Measurements from ENCODE around the gene DRG2. TPM values are rescaled to one million over a fixed set of nuclear protein-coding genes. Genes with fewer than 3 reads are reported as not detected.

The DRG2 gene
- total and polyA plus RNA-seq, 10 of the 15 experiments (the other 5 are each of a cell fraction or from before 2014, with no cell fraction given), result 9.1 to 64.8 (median 45.7) TPM

DNA sequence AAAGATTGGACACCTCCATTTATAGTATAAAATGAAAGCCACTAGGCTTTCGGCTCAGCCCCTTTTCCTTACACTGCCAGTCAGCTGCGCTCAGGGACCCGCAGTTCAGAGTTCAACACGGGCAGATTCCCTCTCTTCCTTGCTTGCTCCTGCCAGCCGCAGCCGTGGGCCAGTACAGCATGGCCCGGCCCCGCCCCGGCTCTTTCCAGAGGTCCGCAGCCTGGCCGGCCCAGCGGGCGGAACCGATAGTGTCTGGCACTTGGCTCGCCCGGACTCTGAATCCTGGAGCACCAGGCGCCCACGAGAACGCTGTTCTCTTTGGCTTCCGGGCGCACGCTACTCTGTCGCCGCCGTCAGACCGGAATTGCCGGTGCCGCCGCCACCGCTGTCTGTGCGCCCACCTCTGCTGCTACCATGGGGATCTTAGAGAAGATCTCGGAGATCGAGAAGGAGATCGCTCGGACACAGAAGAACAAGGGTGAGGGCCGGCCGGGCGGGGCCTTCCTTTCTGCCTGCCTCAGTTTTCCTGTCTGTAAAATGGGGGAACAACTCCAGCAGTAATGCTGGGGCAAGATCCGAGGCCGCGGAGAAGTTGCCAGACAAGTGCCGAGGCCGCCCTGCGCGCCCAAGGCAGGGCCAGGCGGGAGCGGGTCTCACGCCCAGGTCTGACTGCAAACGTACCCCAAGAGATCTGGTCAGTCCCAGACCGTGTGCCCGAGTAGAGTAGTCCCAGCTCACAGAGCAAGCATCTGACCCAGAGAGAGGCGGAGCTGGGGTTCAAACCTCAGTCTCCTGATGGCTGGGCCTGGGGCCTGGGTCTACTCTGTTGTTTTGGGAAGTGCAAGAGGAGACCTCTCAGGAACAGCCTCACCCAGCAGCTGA, at the start of gene DRG2 (continued):
- TF ChIP-seq ZNF24 (IDR thresholded peaks at IDR 0.05) (peak; percentile 82), HDAC6 (IDR thresholded peaks at IDR 0.05; ENCODE audit: unreplicated experiment) (no peak), SIN3A (IDR thresholded peaks at IDR 0.05; ENCODE audit: low read depth, low read length) (peak; percentile 84), SRF (IDR thresholded peaks at IDR 0.05; ENCODE audit: low read depth in 2 of 2, low read length in 2 of 2) (peak in 1 of 2 experiments; percentile 87; a peak in 3 of 4 replicates), MTA2 (IDR thresholded peaks at IDR 0.05; ENCODE audit: low read depth) (peak; percentile 28; the same call in 1 of the 2 replicates), MEF2B (IDR thresholded peaks at IDR 0.05; ENCODE audit: partially characterized antibody, poor library complexity, severe bottlenecking) (peak; percentile 38), CHD1 (IDR thresholded peaks at IDR 0.05; ENCODE audit: low read depth, low read length) (no peak), EGR1 (IDR thresholded peaks at IDR 0.05; ENCODE audit: borderline replicate concordance in 1 of 2, low read depth in 2 of 2, low read length in 2 of 2) (peak; percentile 9 to 82), CREM (IDR thresholded peaks at IDR 0.05; ENCODE audit: low read depth) (peak; percentile 82), NR2C1 (IDR thresholded peaks at IDR 0.05) (peak; percentile 74), DPF2 (IDR thresholded peaks at IDR 0.05) (peak; percentile 68), IRF4 (IDR thresholded peaks at IDR 0.05; ENCODE audit: low read depth, low read length) (peak; percentile 55; the same call in 1 of the 2 replicates), RCOR1 (conservative IDR thresholded peaks at IDR 0.05; ENCODE audit: low read depth, low read length) (no peak; the same call in 1 of the 2 replicates), STAT3 (IDR thresholded peaks at IDR 0.05; ENCODE audit: low read depth, low read length) (no peak), SPI1 (IDR thresholded peaks at IDR 0.05; ENCODE audit: borderline replicate concordance, insufficient read depth, low read depth, low read length) (no peak), RAD51 (IDR thresholded peaks at IDR 0.05) (no peak), GATAD2B (conservative IDR thresholded peaks at IDR 0.05; ENCODE audit: low read depth) (peak; percentile 93)
- TF ChIP-seq, protein P1, sequence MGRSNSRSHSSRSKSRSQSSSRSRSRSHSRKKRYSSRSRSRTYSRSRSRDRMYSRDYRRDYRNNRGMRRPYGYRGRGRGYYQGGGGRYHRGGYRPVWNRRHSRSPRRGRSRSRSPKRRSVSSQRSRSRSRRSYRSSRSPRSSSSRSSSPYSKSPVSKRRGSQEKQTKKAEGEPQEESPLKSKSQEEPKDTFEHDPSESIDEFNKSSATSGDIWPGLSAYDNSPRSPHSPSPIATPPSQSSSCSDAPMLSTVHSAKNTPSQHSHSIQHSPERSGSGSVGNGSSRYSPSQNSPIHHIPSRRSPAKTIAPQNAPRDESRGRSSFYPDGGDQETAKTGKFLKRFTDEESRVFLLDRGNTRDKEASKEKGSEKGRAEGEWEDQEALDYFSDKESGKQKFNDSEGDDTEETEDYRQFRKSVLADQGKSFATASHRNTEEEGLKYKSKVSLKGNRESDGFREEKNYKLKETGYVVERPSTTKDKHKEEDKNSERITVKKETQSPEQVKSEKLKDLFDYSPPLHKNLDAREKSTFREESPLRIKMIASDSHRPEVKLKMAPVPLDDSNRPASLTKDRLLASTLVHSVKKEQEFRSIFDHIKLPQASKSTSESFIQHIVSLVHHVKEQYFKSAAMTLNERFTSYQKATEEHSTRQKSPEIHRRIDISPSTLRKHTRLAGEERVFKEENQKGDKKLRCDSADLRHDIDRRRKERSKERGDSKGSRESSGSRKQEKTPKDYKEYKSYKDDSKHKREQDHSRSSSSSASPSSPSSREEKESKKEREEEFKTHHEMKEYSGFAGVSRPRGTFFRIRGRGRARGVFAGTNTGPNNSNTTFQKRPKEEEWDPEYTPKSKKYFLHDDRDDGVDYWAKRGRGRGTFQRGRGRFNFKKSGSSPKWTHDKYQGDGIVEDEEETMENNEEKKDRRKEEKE (IDR thresholded peaks at IDR 0.05), result no peak
- TF ChIP-seq, protein P2, sequence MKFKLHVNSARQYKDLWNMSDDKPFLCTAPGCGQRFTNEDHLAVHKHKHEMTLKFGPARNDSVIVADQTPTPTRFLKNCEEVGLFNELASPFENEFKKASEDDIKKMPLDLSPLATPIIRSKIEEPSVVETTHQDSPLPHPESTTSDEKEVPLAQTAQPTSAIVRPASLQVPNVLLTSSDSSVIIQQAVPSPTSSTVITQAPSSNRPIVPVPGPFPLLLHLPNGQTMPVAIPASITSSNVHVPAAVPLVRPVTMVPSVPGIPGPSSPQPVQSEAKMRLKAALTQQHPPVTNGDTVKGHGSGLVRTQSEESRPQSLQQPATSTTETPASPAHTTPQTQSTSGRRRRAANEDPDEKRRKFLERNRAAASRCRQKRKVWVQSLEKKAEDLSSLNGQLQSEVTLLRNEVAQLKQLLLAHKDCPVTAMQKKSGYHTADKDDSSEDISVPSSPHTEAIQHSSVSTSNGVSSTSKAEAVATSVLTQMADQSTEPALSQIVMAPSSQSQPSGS (IDR thresholded peaks at IDR 0.05; ENCODE audit: low read length), result no peak
- TF ChIP-seq, protein P3, sequence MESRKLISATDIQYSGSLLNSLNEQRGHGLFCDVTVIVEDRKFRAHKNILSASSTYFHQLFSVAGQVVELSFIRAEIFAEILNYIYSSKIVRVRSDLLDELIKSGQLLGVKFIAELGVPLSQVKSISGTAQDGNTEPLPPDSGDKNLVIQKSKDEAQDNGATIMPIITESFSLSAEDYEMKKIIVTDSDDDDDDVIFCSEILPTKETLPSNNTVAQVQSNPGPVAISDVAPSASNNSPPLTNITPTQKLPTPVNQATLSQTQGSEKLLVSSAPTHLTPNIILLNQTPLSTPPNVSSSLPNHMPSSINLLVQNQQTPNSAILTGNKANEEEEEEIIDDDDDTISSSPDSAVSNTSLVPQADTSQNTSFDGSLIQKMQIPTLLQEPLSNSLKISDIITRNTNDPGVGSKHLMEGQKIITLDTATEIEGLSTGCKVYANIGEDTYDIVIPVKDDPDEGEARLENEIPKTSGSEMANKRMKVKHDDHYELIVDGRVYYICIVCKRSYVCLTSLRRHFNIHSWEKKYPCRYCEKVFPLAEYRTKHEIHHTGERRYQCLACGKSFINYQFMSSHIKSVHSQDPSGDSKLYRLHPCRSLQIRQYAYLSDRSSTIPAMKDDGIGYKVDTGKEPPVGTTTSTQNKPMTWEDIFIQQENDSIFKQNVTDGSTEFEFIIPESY (IDR thresholded peaks at IDR 0.05), result no peak
- TF ChIP-seq, protein P4, sequence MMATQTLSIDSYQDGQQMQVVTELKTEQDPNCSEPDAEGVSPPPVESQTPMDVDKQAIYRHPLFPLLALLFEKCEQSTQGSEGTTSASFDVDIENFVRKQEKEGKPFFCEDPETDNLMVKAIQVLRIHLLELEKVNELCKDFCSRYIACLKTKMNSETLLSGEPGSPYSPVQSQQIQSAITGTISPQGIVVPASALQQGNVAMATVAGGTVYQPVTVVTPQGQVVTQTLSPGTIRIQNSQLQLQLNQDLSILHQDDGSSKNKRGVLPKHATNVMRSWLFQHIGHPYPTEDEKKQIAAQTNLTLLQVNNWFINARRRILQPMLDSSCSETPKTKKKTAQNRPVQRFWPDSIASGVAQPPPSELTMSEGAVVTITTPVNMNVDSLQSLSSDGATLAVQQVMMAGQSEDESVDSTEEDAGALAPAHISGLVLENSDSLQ (IDR thresholded peaks at IDR 0.05), result peak; percentile 45
- TF ChIP-seq, protein P5, sequence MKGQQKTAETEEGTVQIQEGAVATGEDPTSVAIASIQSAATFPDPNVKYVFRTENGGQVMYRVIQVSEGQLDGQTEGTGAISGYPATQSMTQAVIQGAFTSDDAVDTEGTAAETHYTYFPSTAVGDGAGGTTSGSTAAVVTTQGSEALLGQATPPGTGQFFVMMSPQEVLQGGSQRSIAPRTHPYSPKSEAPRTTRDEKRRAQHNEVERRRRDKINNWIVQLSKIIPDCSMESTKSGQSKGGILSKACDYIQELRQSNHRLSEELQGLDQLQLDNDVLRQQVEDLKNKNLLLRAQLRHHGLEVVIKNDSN (IDR thresholded peaks at IDR 0.05; ENCODE audit: borderline replicate concordance, extremely low read length, insufficient read depth, low read depth, low read length), result no peak
